SKM-1 treated with dmso at 0.1 percent for 144 hours (cell line): ENCODE results near the gene GLRX3.
"Not testable (repeated sequence)": the region's sequence is repeated elsewhere in the genome, so short reads cannot be mapped to it uniquely, and the experiment has no call there.

Experiments used
- DNase-seq: peaks from one replicate; lab custom pipeline; 2025; ENCODE audit not compliant: unreplicated experiment; lab: John Stamatoyannopoulos, UW

Gene GLRX3

DNA sequence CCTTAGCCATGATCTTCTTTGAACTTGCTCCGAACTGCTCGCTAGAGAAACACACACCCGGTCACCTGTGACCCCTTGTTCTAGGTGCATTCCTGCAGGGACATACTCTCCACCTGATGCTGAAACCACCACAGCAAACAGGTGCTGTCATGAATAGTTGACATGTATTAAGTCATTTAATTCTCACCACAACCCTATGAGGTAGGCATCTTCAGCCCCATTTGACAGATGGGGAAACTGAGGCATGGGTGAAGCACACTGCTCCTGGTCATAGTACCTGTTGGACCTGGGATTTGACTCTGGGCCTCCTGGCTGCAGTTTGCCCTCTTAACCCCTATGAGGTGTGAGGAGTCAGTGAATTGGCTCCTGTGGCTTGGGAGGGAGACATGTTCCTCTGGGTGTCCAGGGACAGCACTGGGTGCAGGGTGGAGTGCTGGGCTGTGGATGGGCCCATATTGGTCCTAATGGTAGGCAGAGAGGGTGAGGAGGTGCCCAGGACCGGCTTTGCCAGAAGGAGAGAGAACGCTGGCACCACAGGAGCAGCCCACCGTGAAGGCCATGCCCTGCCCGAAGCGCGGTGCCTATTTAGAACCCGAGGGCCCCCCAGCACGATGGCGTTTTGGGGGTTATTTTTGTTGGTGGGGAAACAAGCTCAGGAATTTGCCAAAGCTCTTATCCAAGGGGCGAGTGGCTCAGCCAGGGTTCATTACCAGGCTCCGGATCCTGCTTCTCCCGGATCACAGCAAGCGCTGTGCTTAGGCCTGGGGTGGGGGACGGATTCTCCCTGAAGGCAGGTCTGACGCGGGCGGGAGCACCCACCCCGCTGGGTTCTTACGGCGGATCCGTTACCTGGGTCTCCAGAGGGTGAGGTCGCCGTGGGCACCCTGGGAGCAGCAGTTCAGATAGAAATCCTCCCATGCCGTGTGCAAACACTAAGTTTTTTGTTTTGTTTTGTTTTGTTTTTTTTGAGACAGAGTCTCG is 52.3 kb downstream of the GLRX3 start:
- DNase-seq, result no peak

DNA sequence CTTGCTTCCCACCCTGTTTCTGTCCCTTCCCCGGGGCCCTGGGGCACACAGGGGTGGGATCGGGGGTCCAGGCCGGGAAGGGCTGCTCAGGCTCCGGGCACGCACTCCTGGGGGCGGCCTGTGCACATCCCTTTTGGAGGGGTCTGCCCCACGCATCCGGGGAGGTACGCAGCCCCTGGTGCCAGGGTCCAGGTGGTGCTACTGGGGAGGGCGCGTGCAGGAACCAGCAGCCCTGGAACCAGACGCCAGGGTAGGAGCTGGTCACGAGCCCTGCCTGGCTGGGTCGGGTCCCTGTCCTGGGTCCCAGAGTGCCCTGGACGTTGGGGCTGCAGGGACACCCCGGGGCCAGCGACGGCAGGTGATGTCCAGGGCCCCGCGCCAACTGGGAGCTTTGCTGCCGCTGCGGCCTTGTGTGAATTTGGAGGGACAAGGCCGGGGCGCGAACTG is 53.4 kb downstream of the GLRX3 start:
- no peak for DNase-seq

DNA sequence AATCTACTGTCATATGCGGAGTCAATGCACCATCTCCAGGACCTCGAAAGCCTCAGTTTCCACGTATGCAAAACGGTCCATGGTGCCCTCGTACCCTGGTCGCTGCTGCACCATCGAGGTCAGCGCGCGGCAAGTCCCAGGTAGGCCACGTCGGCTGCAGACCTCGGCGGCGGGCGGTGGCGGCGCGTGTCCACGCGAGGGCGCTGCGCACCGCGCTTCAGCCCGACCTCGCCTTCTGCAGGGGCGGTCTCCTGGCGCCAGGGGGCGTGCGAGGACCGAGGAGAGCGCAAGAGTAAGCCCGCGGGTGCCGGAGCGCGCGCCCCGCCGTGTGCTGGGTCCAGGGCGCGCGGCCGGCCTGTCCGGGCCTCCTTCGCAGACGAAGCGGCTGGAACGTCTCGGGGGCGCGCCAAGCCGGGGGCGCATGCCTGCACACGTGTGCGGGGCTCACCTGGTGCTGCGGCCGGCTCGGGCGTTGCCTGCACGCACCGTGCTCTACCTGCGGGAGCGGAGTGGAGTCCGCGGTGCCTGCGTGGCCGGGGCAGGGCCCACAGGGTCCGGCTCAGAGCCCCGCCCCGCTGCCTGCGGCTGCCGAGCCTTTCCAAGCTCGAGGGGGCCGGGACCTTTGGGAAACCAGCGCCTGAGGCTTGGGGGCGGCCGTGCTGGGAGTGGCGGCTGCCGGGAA is 54.0 kb downstream of the GLRX3 start:
- DNase-seq, result peak; percentile 77

DNA sequence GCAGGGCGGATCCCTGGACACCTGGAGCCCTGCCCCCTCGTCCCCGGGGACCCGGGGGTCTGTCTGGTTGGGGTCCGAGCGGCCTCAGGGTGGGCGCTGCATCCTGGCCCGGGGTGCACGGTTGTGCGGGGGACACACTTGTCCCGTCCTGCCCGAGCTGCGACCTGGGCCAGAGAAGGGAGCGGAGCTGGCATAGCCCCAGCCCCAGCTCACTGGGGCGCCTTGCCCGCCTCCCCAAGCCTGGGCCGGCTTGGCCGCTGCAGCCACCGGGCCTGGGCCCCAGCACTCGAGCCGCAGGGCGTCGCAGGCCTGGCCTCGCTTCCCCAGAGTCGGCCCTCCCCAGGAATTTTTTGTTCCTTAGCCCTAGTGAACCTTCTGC is 54.5 kb downstream of the GLRX3 start:
- DNase-seq, result no peak

DNA sequence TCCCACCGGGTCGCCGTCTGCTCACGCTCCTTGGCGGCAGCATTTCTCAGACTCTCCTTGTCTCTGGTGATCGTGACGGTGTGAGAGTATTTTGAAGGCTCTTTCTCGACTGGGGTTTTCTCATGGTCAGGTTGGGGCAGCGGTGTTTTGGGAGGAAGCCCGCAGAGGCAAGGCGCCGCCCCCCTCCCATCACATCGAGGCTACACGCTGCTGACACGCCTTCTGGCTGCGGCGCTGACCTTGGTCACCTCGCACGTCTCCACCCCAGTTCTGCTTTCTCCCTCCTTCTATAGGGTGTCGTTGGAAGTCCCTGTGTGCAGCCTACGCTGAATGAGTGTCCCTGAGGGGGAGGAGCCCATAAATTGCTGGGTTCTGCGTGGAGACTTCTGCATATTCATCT is 55.2 kb downstream of the GLRX3 start:
- DNase-seq, result no peak

DNA sequence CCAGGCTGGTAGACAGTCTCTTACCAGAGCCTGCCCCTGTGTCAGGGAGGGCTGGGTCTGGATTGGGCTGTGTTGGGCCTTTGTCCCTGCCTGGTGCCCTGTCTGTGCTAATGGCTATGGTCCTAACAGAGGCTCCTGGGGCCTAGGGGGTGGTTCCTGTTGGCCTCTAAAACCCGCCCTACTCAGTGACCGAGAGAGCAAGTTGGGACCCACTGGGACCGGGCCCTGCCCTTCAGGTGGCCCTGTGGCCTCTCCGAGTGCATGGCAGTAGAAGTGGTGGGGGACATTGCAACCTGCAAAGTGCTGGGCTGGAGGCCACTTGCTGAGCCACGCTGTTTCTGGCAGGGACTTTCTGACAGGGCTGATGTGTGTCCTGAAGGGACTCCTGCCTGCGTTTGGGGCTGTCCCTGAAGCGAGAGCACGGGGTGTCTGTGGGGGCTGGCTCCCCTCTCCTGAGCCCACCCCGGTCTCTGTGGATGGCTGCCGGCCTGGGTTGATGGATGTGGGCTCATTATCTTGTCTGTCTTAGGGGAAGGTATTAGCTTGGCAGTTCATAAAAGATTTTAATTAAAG is 56.2 kb downstream of the GLRX3 start:
- DNase-seq, result no peak

DNA sequence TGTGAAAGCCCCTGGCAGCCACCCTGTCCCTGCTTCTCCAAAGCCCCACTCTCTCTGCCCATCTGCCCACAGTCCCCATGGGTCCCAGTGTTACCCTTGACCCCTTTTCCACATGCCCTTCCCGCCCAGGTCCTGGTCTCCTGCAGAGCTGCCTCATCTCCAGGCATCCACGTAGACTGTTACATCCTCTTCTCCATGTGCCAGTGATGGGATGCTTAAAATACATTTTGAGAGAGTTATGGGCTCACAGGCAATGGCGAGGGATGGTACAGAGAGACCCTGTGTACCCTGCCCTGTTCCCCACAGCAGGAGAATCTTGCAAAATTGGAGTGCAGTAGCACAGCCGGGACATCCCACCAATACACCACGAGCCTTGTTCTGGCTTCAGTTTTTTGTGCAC is 56.8 kb downstream of the GLRX3 start:
- DNase-seq, result no peak

DNA sequence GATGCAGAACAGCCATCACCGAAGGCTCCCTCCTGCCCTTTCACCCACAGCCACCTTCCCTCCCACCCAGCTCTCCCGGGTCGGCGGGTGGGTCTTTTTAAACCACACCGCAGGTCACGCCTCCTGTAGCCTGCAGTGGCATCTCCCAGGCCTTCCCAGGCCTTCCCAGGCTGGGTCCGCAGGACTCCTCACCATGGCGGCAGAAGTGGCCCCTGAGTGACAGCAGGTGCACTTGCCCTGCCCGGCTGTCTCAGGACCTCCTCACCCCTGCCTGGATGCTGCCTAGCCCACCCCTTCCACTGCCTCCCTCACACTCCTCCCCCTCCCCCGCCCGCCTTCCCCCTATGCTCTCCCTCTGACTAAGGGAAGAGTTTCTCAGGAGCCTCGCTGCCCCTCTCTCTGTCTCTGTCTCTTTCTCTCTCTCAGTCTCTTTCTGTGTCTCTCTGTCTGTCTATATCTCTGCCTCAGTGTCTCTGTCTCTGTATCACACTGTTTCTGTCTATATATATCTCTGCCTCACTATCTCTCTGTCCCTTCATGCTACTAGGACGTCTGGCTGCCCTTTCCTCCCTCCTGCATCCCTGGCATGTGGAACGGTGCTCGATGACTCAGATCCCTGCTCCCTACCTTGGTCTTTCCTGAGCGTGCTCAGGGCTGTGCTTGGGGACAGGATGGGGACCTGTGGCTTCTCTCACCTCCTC is 57.5 kb downstream of the GLRX3 start:
- no peak for DNase-seq

DNA sequence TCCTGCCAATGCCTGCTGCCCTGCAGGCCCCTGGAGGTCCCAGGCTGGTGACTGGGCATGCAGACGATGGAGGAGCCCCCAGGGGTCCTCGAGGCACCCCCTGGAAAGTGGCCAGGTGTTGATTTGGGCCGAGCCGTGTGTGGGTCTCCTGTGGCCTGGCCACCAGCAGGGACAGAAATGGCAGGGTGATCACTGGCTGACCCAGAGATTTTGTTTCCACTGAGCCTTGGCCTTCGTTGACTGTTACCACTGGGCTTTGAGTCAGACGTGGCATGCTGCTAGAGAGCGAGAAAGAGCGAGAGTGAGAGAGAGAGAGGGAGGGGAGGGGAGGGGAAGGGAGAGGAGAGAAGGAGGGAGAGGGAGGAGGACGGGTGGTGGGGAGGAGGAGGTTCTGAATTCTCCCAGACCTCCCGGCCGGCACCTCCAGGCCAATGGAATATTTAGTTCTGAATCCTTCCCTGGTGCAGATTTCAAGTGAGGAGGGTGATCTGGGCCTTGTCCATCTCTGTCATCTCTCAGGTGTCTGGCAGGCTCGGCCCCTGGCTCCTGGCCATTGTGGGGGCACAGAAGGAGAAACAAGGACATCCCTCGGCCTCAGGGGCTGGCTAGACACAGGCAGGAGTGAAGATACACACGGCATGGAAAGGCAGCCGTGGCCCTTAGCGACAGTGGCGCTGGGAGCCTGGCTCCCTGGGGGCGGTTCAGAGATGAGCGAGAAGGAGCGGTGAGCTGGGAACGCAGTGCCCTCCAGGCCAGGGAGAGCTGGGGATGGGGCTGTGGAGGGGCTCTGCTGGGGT is 58.2 kb downstream of the GLRX3 start:
- DNase-seq, result no peak

DNA sequence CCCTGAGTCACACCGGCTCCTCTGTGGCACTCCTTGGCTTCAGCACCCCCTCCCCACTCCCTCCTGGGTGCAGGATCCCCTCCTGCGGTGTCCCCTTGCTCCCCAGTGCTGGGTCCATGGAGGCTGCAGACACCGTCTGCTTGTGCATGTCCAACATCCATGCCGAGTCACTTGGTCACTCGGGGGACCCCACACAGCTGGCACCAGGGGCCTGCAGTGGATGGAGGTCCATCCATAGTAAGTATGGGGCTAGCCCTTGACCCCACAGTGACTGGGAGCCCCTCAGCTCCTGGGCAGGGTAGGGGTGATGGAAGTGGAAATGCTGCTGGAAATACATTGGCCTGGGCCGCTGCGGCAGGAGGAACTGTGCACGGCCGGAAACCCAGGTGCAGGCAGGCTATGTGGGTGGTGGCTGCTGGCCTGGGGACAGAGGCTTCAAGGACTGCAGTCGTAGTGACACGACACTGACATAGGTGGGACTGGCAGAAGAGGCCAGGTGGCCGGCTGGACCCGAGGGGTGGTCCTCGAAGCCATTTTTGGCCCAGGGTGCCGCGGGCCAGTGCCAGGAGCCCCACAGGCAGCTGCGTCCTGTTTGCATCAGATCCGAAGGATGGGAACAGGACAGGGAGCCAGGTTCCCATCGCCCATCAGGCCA is 58.9 kb downstream of the GLRX3 start:
- no peak for DNase-seq

DNA sequence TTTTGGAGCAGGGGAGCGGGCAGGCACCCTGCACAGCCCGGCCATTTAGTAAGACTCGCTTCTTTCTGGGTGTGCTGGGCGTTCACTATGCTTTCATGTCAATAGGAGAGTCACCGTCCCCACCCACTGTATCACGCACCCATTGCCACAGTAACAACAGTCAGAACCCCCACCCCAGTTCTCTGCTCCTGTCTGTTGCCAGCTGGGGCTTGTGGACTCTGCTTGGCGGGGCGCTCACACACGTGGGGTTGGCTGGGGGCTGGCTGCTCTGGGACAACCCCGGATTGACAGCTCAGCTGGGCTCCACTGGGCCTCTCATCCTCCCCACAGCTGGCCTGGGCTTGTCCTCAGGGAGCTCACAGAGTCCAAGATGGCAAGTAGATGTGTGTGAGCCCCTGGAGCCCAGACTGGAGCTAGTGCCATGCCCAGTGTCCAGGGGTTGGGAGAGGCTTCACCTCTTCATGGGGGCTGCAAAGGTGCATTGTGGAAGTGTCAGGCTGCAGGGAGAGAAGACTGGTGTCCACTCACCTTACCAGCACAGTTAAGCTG is 59.6 kb downstream of the GLRX3 start:
- DNase-seq, result no peak

DNA sequence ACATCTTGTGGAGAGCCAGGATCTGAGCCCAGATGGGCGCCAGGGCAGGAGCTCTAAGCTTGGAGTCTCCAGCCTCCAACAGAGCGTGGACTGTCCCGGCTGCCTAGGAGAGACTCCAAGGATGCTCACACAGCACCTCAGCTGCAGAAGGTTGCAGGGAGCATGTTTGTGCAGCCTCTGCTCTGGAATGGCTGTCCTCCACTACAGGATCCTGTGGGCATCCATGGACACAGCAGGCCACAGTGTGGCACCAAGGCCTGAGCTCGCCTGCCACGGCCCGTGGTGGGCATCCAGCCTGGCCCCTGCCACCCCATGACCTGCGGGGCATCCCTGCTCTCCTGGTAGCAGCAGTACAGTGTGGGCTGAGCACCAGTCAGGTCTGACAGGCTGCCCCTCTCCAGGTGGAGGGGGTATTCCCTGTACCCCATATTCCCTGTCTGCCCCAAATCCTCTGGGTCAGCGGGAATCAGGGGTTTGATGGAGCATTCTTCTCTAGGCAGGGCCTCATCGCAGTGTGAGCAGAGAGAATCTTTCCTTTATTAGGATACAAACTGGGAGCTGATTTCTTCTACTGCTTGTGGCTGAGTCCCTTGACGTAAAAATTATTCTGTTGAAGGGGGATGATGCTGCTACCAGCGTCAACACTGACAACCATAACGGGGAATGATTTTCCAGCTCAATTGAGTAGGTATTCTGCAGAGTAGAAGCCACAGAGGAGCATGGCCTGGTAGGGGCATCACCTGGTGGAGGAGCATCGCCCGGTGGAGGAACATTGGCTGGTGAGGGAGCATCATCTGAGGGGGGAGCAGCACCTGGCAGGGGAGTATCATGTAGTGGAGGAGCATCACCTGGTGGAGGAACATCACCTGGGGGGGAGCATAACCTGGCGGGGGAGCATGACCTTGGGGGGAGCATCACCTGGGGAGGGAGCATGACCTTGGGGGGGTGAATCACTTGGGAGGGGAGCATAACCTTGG is 60.6 kb downstream of the GLRX3 start:
- DNase-seq, result no peak

DNA sequence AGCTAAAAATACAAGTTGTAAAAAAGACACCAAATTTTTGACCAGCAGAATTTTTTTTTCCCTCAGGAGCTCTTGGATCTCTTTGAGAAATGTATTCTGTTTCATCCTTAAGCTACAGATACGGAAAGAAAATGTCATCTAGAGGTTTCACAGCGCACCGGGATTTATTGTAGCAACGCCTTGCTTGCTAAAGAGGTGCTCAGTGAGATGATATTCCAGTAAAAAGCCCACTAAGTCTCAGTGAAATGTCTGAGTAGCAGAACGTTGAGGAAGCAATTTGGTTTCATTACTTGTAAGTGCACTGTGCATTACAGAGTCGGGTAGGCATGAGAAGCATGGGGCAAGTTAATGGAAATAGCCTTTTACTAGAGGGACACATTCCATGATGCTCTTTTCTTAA is 62.5 kb downstream of the GLRX3 start:
- no peak for DNase-seq

DNA sequence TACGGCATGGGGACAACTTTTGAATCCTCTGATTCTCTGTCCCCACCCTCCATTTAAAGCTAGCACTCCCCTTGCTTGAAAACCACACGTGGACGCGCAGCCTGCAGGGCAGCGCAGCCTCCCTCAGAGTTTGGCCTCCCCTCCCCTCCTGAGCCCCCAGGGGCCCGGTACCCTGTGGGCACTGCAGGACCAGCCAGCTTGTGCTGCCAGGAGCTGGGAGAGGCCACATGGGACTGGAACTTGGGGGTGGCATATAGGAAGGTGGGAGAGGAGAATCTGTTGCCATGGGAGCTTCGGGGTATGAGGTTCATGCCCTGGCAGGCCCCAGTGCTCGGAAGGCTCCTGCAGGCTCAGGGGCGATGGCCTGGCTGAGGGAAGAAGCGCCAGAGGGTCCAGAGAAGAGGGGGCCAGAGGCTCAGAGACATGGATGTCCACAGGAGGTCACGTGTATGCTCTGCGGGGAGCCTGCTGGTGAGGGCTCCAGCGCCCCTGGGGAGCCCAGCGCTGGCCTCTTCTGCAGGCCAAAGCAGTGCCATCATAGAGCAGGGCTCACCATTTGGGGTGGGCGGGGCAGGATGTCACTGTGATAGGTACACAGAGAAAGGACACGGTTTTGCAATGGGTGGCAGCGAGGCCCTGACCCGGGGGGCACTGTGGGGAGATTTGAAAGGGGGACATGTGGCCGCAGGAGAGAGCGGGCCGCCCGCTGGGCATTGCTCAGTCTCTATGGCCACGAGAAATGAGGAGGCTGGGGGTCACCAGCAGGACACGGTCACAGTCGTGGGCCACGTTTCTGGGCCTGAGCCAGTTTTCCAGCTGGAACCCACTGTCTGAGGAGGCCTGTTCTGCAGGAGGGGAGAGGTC is 64.2 kb downstream of the GLRX3 start:
- DNase-seq, result no peak

DNA sequence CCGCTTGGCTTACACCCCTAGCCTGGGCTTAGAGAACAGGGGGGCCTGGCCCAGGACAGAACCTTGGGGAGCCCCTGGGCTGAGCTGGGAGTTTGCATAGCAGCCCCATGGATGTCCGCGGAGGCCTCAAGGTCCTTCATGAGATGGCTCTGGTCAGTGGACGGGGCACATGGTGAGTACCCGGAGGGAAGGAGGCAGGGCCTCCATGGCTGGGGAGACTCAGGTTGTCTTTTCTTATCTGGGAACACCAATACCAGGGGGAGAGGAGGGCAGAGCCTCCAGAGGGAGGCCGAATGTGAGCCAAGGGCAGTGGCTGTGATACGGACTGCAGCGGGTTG is 64.8 kb downstream of the GLRX3 start:
- DNase-seq, result no peak

DNA sequence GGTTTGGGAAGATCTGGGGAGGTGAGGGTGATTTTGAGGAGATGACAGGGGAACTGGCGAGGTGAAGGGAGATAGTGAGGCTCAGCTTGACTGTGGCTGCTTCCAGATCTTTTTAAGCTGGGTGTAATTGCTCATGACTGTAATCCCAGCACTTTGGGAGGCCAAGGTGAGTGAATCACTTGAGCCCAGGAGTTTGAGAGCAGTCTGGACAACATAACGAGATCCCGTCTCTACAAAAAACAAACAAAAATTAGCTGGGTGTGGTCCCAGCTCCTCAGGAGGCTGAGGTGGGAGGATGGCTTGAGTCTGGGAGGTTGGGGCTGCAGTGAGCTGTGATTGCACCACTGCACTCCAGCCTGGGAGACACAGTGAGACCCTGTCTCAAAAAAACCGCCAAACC is 66.0 kb downstream of the GLRX3 start:
- DNase-seq, result not testable (repeated sequence)

DNA sequence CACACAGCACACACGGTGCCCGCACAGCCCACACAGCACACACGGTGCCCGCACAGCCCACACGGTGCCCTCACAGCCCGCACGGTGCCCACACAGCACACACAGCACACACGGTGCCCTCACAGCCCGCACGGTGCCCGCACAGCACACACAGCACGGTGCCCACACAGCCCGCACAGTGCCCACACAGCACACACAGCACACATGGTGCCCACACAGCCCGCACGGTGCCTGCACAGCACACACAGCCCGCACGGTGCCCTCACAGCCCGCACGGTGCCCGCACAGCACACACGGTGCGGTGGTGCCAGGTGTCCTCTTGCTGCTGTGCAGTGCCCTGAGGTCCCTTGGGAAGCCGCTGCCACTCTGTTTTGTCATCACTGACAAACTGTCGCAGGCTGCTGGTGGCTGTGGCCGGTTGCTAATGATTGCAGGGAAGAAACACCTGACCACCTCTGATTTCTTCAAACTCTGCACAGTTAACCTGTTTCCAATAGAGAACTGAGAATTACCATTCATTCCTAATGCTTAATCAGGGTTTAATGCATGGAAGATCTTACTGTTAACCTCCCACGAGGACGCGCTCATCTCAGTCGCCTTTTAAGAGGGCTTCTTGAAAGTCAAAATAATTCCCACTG is 66.9 kb downstream of the GLRX3 start:
- no peak for DNase-seq
